DOHH2 (cell line): ENCODE measurements around the gene SUPT20HL1.

Experiments used
- CTCF ChIP-seq: fragments of 200-600 bp; sonication (generic); IDR thresholded peaks from one replicate; pipeline ENCODE4 v1.5.1; 2014; ENCODE audit warnings: antibody characterized with exemption, mild to moderate bottlenecking, low read depth, low read length; ENCODE audit not compliant: poor library complexity, severe bottlenecking
- EZH2phosphoT487 ChIP-seq: fragments of 200-600 bp; sonication (generic); IDR thresholded peaks from 2 replicates; pipeline ENCODE4 v1.6.1; 2017; ENCODE audit warnings: borderline replicate concordance, mild to moderate bottlenecking, antibody characterized with exemption, low read length, moderate library complexity, mixed read lengths

- TF ChIP-seq CTCF (no peak), EZH2phosphoT487 (no peak)
These were observed 20.5 kb upstream of the SUPT20HL1 start for GRCh38 chrX:24339911-24340310.
